WTC11 (cell line): ENCODE data around the gene HERC5. TPM values are rescaled to one million over a fixed set of nuclear protein-coding genes. Genes with fewer than 3 reads are reported as not detected.

Experiments
- ATAC-seq: fragments of 200-7000 bp; cut with Tn5 transposase; 2 replicates; pipeline ENCODE4 v1.10.0; 2021; ENCODE audit warnings: mild to moderate bottlenecking, moderate library complexity
- CTCF ChIA-PET: fragments of 300-600 bp; sonication (Branson Sonifier 250); formaldehyde crosslinking; loops from one replicate; lab custom pipeline; 2021; ENCODE audit warnings: antibody characterized with exemption; lab: Charles Lee
- POLR2A ChIA-PET: fragments of 350-600 bp; sonication (Branson Sonifier 250); formaldehyde crosslinking; loops from one replicate; lab custom pipeline; 2021; ENCODE audit warnings: antibody characterized with exemption; lab: Charles Lee
- DNase-seq: peaks from one replicate; pipeline ENCODE4 v3.0.0; 2021; ENCODE audit warnings: low spot score
- H3K27ac Mint-ChIP-seq: 2 replicates; pipeline ENCODE4 v1.8.0; 2021; ENCODE audit warnings: mixed read lengths
- H3K27me3 Mint-ChIP-seq: 2 replicates; pipeline ENCODE4 v1.8.0; 2021; ENCODE audit warnings: low read depth, mild to moderate bottlenecking, moderate library complexity, mixed read lengths
- H3K36me3 Mint-ChIP-seq: 2 replicates; pipeline ENCODE4 v1.8.0; 2021; ENCODE audit warnings: mixed read lengths
- H3K4me1 Mint-ChIP-seq: 2 replicates; pipeline ENCODE4 v1.8.0; 2022; ENCODE audit warnings: mixed read lengths
- H3K4me3 Mint-ChIP-seq: 2 replicates; pipeline ENCODE4 v1.8.0; 2021; ENCODE audit warnings: mild to moderate bottlenecking, moderate library complexity, mixed read lengths
- H3K9me3 Mint-ChIP-seq: 2 replicates; pipeline ENCODE4 v1.8.0; 2021; ENCODE audit warnings: mixed read lengths
- ARID4B ChIP-seq: sonication (generic); formaldehyde crosslinking; IDR thresholded peaks from 2 replicates; pipeline ENCODE4 v1.8.0; 2023; ENCODE audit warnings: missing genetic modification reagents, mild to moderate bottlenecking, borderline replicate concordance
- CBFB ChIP-seq: sonication (generic); formaldehyde crosslinking; IDR thresholded peaks from 2 replicates; pipeline ENCODE4 v1.8.1; 2022; ENCODE audit warnings: mild to moderate bottlenecking, low read depth, missing genetic modification reagents
- E2F5 ChIP-seq: sonication (generic); formaldehyde crosslinking; IDR thresholded peaks from 2 replicates; pipeline ENCODE4 v1.8.1; 2022; ENCODE audit warnings: mild to moderate bottlenecking, moderate library complexity, missing genetic modification reagents
- EMX1 ChIP-seq: fragments of 250-450 bp; sonication (Bioruptor Pico); IDR thresholded peaks from 2 replicates; pipeline ENCODE4 v1.8.0; 2021; ENCODE audit warnings: mild to moderate bottlenecking
- FOXJ3 ChIP-seq: sonication (generic); formaldehyde crosslinking; IDR thresholded peaks from 2 replicates; pipeline ENCODE4 v1.9.0; 2021; ENCODE audit warnings: missing genetic modification reagents, mild to moderate bottlenecking, borderline replicate concordance
- FOXK1 ChIP-seq: sonication (generic); formaldehyde crosslinking; IDR thresholded peaks from 2 replicates; pipeline ENCODE4 v1.8.0; 2022; ENCODE audit warnings: mild to moderate bottlenecking, moderate library complexity, missing genetic modification reagents
- GRHL2 ChIP-seq: fragments of 250-450 bp; sonication (Bioruptor Pico); IDR thresholded peaks from 2 replicates; pipeline ENCODE4 v1.8.0; 2022; ENCODE audit warnings: mild to moderate bottlenecking, moderate library complexity; ENCODE audit not compliant: insufficient replicate concordance, severe bottlenecking
- PRRX2 ChIP-seq: fragments of 250-450 bp; sonication (Bioruptor Pico); IDR thresholded peaks from 2 replicates; pipeline ENCODE4 v1.8.0; 2021; ENCODE audit warnings: mild to moderate bottlenecking
- SOX15 ChIP-seq: fragments of 250-450 bp; sonication (Bioruptor Pico); IDR thresholded peaks from 2 replicates; pipeline ENCODE4 v1.9.0; 2021; ENCODE audit warnings: mild to moderate bottlenecking
- ZNF121 ChIP-seq: sonication (generic); formaldehyde crosslinking; IDR thresholded peaks from 2 replicates; pipeline ENCODE4 v1.8.0; 2023; ENCODE audit warnings: missing genetic modification reagents
- ZNF138 ChIP-seq: sonication (generic); formaldehyde crosslinking; conservative IDR thresholded peaks from 2 replicates; pipeline ENCODE4 v1.8.1; 2022; ENCODE audit warnings: mild to moderate bottlenecking, moderate library complexity, missing genetic modification reagents
- ZNF671 ChIP-seq: fragments of 250-450 bp; sonication (Bioruptor Pico); IDR thresholded peaks from 2 replicates; pipeline ENCODE4 v1.8.0; 2021; ENCODE audit warnings: mild to moderate bottlenecking
- total RNA-seq: library from RNA; stranded (reverse); gene quantifications from 3 replicates; pipeline ENCODE4 v1.2.3, GENCODE V29; 2021
- TF ChIP-seq, protein P1 (sequence below): sonication (generic); formaldehyde crosslinking; IDR thresholded peaks from 2 replicates; pipeline ENCODE4 v1.8.1; 2023; ENCODE audit warnings: mild to moderate bottlenecking, missing genetic modification reagents
- TF ChIP-seq, protein P2 (sequence below): sonication (generic); formaldehyde crosslinking; IDR thresholded peaks from 2 replicates; pipeline ENCODE4 v1.8.1; 2022; ENCODE audit warnings: low read depth, mild to moderate bottlenecking, moderate library complexity, missing genetic modification reagents, borderline replicate concordance
- TF ChIP-seq, protein P3 (sequence below): sonication (generic); formaldehyde crosslinking; IDR thresholded peaks from 2 replicates; pipeline ENCODE4 v1.8.1; 2023; ENCODE audit warnings: mild to moderate bottlenecking, missing genetic modification reagents, moderate library complexity
- TF ChIP-seq, protein P4 (sequence below): sonication (generic); formaldehyde crosslinking; IDR thresholded peaks from 2 replicates; pipeline ENCODE4 v1.8.0; 2022; ENCODE audit warnings: mild to moderate bottlenecking, missing genetic modification reagents

The HERC5 gene
- total RNA-seq, 1 experiment from 2014 or later = 14.3 TPM

GRCh38 chr4:88528861-88529260, 71.9 kb downstream of the HERC5 start:
- ChIA-PET CTCF (interaction anchor here (2.0 to 9.1 kb wide), 2 partner anchors 11 to 130 kb away, joined by 7 to 61 read pairs; no protein-coding TSS in a partner anchor), POLR2A (no interaction called here)
- H3K9me3 Mint-ChIP-seq = no peaks in the 10 kb centered on the region
- no peak overlapping the region for H3K4me3 Mint-ChIP-seq
- H3K36me3 Mint-ChIP-seq = no peaks in the 10 kb centered on the region
- H3K4me1 Mint-ChIP-seq = peaks cover 34% of the 10 kb centered on the region
- no peak for DNase-seq
- no peak for TF ChIP-seq E2F5 (CRISPR knock-in tag)
- H3K27ac Mint-ChIP-seq = no peak overlapping the region
- no peak for ATAC-seq
- H3K27me3 Mint-ChIP-seq = no peaks in the 10 kb centered on the region

GRCh38 chr4:88531549-88531948, 74.6 kb downstream of the HERC5 start:
- peak; percentile 23; the same call in 1 of the 2 replicates for ATAC-seq
- Mint-ChIP-seq H3K4me1 (peaks cover 43% of the 10 kb centered on the region), H3K4me3 (peak overlapping the region; percentile 45), H3K9me3 (no peaks in the 10 kb centered on the region)
- POLR2A ChIA-PET = no interaction called here
- DNase-seq = no peak
- TF ChIP-seq ZNF121 (CRISPR knock-in tag) (no peak), CBFB (CRISPR knock-in tag) (no peak), SOX15 (CRISPR knock-in tag) (no peak), PRRX2 (CRISPR knock-in tag) (no peak), ZNF138 (CRISPR knock-in tag) (no peak), FOXJ3 (CRISPR knock-in tag) (no peak), ZNF671 (CRISPR knock-in tag) (no peak), FOXK1 (CRISPR knock-in tag) (no peak), EMX1 (CRISPR knock-in tag) (no peak), ARID4B (CRISPR knock-in tag) (no peak), GRHL2 (no peak)
- TF ChIP-seq, protein P1, sequence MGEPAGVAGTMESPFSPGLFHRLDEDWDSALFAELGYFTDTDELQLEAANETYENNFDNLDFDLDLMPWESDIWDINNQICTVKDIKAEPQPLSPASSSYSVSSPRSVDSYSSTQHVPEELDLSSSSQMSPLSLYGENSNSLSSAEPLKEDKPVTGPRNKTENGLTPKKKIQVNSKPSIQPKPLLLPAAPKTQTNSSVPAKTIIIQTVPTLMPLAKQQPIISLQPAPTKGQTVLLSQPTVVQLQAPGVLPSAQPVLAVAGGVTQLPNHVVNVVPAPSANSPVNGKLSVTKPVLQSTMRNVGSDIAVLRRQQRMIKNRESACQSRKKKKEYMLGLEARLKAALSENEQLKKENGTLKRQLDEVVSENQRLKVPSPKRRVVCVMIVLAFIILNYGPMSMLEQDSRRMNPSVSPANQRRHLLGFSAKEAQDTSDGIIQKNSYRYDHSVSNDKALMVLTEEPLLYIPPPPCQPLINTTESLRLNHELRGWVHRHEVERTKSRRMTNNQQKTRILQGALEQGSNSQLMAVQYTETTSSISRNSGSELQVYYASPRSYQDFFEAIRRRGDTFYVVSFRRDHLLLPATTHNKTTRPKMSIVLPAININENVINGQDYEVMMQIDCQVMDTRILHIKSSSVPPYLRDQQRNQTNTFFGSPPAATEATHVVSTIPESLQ (CRISPR knock-in tag) = no peak
- TF ChIP-seq, protein P2, sequence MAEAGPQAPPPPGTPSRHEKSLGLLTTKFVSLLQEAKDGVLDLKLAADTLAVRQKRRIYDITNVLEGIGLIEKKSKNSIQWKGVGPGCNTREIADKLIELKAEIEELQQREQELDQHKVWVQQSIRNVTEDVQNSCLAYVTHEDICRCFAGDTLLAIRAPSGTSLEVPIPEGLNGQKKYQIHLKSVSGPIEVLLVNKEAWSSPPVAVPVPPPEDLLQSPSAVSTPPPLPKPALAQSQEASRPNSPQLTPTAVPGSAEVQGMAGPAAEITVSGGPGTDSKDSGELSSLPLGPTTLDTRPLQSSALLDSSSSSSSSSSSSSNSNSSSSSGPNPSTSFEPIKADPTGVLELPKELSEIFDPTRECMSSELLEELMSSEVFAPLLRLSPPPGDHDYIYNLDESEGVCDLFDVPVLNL (CRISPR knock-in tag) = no peak
- TF ChIP-seq, protein P3, sequence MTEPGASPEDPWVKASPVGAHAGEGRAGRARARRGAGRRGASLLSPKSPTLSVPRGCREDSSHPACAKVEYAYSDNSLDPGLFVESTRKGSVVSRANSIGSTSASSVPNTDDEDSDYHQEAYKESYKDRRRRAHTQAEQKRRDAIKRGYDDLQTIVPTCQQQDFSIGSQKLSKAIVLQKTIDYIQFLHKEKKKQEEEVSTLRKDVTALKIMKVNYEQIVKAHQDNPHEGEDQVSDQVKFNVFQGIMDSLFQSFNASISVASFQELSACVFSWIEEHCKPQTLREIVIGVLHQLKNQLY (CRISPR knock-in tag) = no peak
- TF ChIP-seq, protein P4, sequence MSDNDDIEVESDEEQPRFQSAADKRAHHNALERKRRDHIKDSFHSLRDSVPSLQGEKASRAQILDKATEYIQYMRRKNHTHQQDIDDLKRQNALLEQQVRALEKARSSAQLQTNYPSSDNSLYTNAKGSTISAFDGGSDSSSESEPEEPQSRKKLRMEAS (CRISPR knock-in tag) = no peak
- TF ChIP-seq, all 79 proteins: peak for 0
- CTCF ChIA-PET = interaction anchor here (1.3 to 9.1 kb wide), 3 partner anchors 8 to 141 kb away, joined by 4 to 61 read pairs (median 9); no protein-coding TSS in a partner anchor
- no peaks in the 10 kb centered on the region for H3K36me3 Mint-ChIP-seq
- 0 out of 2 replicates have a peak overlapping the region, but pooled peaks have one; percentile 23 for H3K27ac Mint-ChIP-seq
- no peaks in the 10 kb centered on the region for H3K27me3 Mint-ChIP-seq
